ENCODE results near the gene CYLD. TPM values are rescaled to one million over a fixed set of nuclear protein-coding genes. Genes with fewer than 3 reads are reported as not detected.

Gene CYLD
- total RNA-seq, 1 experiment from 2014 or later = 5.0 TPM

DNA sequence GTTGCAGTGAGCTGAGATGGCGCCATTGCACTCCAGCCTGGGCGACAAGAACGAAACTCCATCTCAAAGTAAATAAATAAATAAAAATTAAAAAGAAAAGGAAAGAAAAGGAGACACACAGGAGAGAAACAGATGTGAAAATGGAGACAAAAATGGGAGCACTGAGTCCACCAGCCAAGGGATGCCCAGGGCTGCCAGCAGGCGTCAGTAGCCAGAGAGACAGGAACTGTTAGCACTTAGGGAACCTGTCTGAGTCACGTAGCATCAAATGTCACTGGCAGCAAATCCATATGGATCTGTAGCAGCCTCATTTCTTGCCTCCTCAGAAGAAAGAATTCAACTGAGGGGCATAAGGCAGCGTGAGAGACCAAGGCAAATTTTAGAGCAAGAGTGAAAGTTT lies 79.7 kb downstream of the CYLD start:
- H3K27me3 ChIP-seq (ENCODE audit: control insufficient read depth, insufficient read depth, low read length) = no peaks in the 10 kb centered on the region
- no peak for DNase-seq
- no peak overlapping the region for H3K4me3 ChIP-seq (ENCODE audit: insufficient read depth, low read depth, low read length)
- no peaks in the 10 kb centered on the region for H3K36me3 ChIP-seq (replicated peaks; ENCODE audit: control insufficient read depth, insufficient read depth, low read length)

DNA sequence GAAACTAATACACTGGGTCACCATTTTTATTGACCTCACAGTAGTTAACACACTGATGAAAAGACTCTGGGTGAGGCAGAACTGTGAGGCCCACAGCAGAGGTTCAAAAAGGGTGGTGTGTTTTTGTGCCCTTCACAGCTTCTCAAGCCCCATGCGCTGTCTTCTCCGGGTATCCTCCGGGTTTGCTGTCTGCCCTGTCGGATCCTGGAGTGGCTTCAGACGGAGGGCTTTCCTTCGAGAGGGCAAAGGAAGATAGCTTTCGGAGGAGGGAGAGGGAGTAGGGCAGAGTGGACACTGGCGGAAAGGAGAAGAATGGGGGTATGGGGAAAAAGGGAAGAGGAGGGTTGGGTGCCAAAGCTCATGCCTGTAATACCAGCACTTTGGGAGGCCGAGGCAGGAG lies 80.8 kb downstream of the CYLD start:
- Histone ChIP-seq H3K4me3 (ENCODE audit: insufficient read depth, low read depth, low read length) (no peak overlapping the region), H3K27me3 (ENCODE audit: control insufficient read depth, insufficient read depth, low read length) (no peaks in the 10 kb centered on the region), H3K36me3 (replicated peaks; ENCODE audit: control insufficient read depth, insufficient read depth, low read length) (no peaks in the 10 kb centered on the region)
- DNase-seq = no peak

DNA sequence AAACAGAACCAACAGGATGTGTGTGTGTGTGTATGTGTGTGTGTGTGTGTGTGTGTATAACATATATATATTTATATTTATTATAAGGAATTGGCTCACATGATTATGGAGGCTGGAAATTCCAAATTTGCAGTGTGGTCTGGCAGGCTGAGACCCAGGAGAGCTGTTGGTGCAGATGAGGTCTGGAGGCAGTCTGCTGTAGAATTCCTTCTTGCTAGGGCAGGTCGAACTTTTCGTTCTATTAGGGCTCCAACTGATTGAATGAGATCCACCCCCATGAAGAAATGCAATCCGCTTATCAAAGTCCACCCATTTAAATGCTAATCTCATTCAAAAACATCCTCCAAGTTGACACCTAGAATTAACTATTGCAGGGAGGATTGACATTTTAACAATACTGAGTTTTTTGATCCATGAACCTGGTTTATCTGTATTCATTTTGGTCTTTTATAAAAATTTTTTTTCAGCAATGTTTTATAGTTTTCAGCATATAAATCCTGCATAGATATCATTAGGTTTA lies 85.0 kb downstream of the CYLD start:
- no peaks in the 10 kb centered on the region for H3K36me3 ChIP-seq (replicated peaks; ENCODE audit: control insufficient read depth, insufficient read depth, low read length)
- H3K27me3 ChIP-seq (ENCODE audit: control insufficient read depth, insufficient read depth, low read length) = no peaks in the 10 kb centered on the region
- no peak overlapping the region for H3K4me3 ChIP-seq (ENCODE audit: insufficient read depth, low read depth, low read length)
- no peak for DNase-seq

DNA sequence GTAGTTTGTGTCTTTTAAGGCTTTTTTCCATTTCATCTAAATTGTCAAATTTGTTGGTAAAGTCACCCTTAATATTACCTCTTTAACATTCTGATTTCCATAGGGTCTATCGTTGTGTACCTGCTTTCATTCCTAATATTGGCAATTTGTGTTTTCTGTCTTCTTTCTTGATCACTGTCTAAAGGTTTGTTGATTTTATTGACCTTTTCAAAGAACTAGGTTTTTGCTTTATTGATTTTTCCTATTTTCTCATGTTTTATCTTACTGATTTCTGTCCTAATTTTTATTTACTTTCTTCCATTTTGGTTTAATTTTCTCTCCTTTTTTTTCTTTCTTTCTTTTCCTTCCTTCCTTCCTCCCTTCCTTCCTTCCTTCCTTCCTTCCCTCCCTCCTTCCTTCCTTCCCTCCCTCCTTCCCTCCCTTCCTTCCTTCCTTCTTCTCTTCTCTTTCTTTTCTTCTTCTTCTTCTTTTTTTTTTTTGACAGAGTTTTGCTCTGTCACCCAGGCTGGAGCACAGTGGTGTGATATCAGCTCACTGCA lies 86.3 kb downstream of the CYLD start:
- H3K27me3 ChIP-seq (ENCODE audit: control insufficient read depth, insufficient read depth, low read length) = no peaks in the 10 kb centered on the region

DNA sequence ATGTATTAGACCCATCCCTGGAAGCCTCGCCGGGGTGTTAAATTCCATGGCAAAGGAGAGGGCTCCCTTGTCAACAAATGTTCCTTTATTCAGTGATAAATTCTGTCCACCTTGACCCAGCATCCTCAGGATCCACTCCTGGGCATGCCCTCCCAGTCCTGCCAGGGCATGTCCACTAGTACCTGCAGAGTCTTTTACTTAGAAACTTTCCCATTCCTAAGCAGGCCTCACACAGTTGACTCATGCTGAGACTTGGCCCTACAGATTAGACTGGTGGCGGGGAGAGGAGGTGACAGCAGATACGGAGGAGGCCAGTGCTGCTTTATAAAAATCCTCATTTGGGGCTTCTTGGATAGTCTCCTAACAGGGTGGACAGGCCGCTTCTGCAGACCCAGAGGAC lies 88.8 kb downstream of the CYLD start:
- no peak for DNase-seq
- Histone ChIP-seq H3K27me3 (ENCODE audit: control insufficient read depth, insufficient read depth, low read length) (no peaks in the 10 kb centered on the region), H3K36me3 (replicated peaks; ENCODE audit: control insufficient read depth, insufficient read depth, low read length) (no peaks in the 10 kb centered on the region), H3K4me3 (ENCODE audit: insufficient read depth, low read depth, low read length) (no peak overlapping the region)

More for the DNA sequence above, 86.3 kb downstream of the CYLD start:
- no peak for DNase-seq
- Histone ChIP-seq H3K4me3 (ENCODE audit: insufficient read depth, low read depth, low read length) (no peak overlapping the region), H3K36me3 (replicated peaks; ENCODE audit: control insufficient read depth, insufficient read depth, low read length) (no peaks in the 10 kb centered on the region)

DNA sequence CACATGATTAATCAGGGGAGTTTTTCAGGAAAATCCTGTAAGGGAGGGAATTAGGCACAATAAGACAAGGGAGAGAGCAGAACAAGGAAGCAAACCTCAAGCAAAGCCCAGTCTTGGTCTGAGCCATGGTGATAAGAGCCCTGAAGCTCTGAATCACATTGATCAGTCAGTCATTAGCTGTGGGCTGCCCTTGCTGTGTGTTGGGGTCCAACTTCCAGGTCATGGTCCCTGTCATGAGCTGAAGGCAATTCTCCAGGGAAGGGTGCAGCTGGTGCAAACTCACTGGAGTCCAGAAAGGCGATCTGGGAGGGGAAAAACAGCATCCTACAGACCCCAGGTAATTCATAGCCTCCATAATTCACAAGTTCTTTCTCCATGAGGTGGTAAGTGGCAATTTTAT lies 89.9 kb downstream of the CYLD start:
- H3K36me3 ChIP-seq (replicated peaks; ENCODE audit: control insufficient read depth, insufficient read depth, low read length) = no peaks in the 10 kb centered on the region
- H3K27me3 ChIP-seq (ENCODE audit: control insufficient read depth, insufficient read depth, low read length) = no peaks in the 10 kb centered on the region
- no peak for DNase-seq
- no peak overlapping the region for H3K4me3 ChIP-seq (ENCODE audit: insufficient read depth, low read depth, low read length)

DNA sequence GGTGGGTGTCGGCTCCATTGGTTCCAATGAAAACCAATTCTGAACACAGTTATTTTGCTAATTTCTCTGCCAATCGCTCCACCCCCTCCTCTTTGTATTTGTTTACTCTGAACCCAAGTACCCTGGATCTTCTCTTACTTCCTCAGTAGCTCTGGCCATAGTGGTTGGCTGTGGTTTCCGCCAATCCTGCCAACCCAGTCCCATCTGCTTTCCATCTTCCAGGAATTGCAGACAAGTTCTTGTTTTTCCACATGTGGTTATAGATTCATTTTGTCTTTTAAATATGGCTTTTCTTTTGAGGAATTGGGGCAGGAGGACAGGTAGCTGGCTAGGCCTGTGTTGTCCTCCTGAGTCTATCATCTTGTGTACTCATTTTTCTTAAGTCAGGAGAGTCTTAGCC lies 92.0 kb downstream of the CYLD start:
- no peaks in the 10 kb centered on the region for H3K36me3 ChIP-seq (replicated peaks; ENCODE audit: control insufficient read depth, insufficient read depth, low read length)
- DNase-seq = no peak
- no peak overlapping the region for H3K4me3 ChIP-seq (ENCODE audit: insufficient read depth, low read depth, low read length)
- H3K27me3 ChIP-seq (ENCODE audit: control insufficient read depth, insufficient read depth, low read length) = no peaks in the 10 kb centered on the region

DNA sequence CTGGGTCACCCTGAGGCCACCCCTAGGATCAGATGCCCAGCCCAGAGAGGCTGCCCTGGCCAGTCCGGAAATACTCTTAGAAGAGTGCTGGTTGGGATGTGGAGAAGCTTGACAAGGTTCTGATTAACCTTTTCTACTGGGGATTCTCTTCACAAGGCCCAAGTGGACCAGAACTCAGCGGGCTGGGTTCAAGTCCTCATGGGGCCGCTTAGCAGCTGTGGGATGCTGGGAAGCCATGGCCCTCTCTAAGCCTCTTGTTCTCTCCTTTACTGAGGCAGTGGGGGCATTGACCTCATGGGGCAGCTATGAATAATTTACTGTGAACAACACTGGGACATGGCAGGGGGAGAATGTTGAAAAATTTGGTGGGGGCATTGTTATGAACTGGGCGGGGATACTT lies 92.8 kb downstream of the CYLD start:
- no peak for DNase-seq
- no peak overlapping the region for H3K4me3 ChIP-seq (ENCODE audit: insufficient read depth, low read depth, low read length)
- no peaks in the 10 kb centered on the region for H3K36me3 ChIP-seq (replicated peaks; ENCODE audit: control insufficient read depth, insufficient read depth, low read length)
- H3K27me3 ChIP-seq (ENCODE audit: control insufficient read depth, insufficient read depth, low read length) = no peaks in the 10 kb centered on the region

DNA sequence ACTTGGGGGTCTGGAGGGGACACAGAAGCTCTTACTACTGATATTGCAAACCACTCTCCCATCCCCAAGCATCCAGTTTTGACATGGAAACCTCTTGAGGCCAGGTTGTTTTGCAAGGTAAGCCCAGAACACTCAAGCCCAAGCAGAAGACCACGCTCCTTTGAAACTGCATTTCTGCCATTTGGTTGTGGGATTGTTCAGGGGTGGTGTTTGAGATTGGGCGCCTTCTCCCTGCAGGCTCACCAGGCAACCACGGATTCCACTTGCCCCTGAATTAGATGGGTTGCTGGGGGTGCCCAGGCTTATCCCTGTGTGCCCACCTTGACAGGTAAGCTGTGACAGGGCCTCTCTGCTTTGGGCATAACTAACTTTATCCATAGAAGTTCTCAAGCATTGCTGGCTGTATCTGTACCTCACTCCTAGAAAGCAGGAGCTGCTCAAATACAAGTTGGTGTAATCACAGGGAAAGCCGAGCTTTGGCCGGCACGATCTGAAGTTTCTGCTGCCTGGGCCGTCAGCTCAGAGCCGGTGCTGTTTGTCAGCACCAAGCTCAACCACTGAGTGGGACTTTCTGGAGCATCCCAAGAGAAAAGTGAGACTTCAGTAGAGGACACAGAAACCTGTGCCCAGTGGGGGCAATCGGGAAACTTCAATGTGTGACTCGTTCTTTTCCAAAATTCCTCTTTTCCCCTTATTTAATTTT lies 93.6 kb downstream of the CYLD start:
- Histone ChIP-seq H3K36me3 (replicated peaks; ENCODE audit: control insufficient read depth, insufficient read depth, low read length) (no peaks in the 10 kb centered on the region), H3K27me3 (ENCODE audit: control insufficient read depth, insufficient read depth, low read length) (no peaks in the 10 kb centered on the region), H3K4me3 (ENCODE audit: insufficient read depth, low read depth, low read length) (no peak overlapping the region)
- DNase-seq = no peak

DNA sequence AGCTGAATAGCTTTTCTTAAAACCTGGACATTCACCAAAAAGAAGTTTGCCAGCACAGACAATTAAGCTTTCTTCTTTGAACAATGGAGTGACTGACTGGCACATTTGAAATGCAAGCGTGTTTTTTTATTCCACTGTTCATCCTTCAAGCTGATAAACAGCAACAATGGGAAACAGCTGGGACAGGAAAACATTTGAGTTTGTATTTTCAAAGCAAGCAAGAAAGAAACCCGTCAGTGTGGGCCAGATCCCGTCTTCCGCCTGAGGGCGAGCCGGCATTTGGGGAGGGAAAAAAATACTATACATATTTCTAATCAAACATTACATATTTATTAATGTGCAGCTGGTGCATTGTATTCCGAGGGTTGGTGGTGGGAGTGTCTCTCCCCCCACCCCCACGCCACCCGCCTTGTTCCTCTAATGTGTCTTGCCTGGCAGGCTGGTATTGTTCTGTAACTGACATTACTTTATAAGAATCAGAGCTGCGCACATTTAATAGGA lies 94.3 kb downstream of the CYLD start:
- Histone ChIP-seq H3K4me3 (ENCODE audit: insufficient read depth, low read depth, low read length) (no peak overlapping the region), H3K36me3 (replicated peaks; ENCODE audit: control insufficient read depth, insufficient read depth, low read length) (no peaks in the 10 kb centered on the region), H3K27me3 (ENCODE audit: control insufficient read depth, insufficient read depth, low read length) (no peaks in the 10 kb centered on the region)
- DNase-seq = no peak

DNA sequence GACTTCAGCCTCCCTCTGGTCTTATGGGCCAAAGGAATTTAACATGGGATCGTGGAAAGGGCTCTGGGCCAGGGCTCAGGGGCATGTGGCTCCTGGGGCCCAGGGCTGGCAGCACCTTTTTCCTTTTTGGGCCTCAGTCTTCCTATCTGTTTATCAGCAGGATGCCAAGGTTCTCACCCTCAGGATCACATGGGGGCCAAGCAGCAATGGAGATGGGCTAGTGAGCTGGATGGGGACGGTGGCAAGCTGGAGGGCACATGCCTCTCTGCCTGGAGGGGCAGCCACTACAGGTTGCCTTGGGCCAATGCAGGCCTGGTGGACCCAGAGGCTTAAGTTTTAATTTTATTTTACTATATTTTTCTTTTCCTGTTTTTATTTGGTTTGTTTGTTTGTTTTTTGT lies 95.4 kb downstream of the CYLD start:
- DNase-seq = no peak
- Histone ChIP-seq H3K27me3 (ENCODE audit: control insufficient read depth, insufficient read depth, low read length) (no peaks in the 10 kb centered on the region; the same call in 1 of the 2 replicates), H3K4me3 (ENCODE audit: insufficient read depth, low read depth, low read length) (no peak overlapping the region), H3K36me3 (replicated peaks; ENCODE audit: control insufficient read depth, insufficient read depth, low read length) (no peaks in the 10 kb centered on the region)

DNA sequence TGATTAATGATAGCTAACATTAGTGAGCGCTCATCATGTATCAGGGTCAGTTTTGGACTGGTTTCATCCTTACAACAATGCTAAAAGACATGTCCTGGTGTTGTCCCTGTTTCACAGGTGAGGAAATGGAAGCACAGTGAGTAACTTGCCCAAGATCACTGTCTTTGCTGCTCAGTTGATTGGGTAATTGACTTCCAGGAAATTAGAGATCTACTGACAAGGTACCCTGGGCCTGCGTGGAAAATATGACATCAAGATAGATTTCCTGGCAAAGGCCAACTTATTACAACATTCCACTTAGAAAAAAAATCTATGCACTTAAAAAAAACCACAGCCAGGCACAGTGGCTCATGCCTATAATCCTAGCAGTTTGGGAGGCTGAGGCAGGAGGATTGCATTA lies 96.3 kb downstream of the CYLD start:
- Histone ChIP-seq H3K4me3 (ENCODE audit: insufficient read depth, low read depth, low read length) (no peak overlapping the region), H3K36me3 (replicated peaks; ENCODE audit: control insufficient read depth, insufficient read depth, low read length) (no peaks in the 10 kb centered on the region), H3K27me3 (ENCODE audit: control insufficient read depth, insufficient read depth, low read length) (no peaks in the 10 kb centered on the region; the same call in 1 of the 2 replicates)
- DNase-seq = no peak

DNA sequence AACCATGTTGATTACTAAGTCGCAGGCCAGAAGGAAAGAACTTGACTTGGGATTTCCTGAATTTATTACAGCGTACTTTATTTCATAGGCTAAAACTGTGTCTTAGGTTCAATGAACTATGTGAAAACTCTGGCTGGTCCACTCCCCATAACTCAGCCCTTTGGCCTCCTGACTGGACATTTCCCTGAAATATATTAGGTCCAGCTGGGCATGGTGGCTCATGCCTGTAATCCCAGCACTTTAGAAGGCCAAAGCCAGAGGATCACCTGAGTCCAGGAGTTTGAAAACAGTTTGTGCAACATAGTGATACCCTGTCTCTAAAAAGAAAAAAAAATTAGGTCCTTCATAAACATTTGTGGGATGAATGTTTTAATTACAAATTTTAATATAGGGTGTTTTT lies 97.0 kb downstream of the CYLD start:
- no peaks in the 10 kb centered on the region for H3K36me3 ChIP-seq (replicated peaks; ENCODE audit: control insufficient read depth, insufficient read depth, low read length)
- no peaks in the 10 kb centered on the region; the same call in 1 of the 2 replicates for H3K27me3 ChIP-seq (ENCODE audit: control insufficient read depth, insufficient read depth, low read length)
- H3K4me3 ChIP-seq (ENCODE audit: insufficient read depth, low read depth, low read length) = no peak overlapping the region
- no peak for DNase-seq

DNA sequence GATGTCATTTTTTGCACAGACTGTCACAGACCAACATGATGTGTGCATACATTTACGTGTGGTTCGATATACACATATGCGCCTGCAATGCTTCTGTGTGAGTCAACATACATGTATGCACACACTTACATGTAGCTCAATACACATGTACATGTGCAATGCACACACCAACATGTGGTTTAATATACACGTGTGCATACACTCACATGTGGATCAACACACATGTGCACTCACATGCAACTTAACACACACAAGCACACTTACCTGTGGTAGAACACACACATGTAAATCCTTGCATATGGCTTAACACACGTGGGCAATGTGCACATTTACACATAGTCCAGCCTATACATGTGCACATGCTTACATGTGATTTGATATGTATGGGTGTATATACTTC lies 97.5 kb downstream of the CYLD start:
- no peak overlapping the region for H3K4me3 ChIP-seq (ENCODE audit: insufficient read depth, low read depth, low read length)
- H3K27me3 ChIP-seq (ENCODE audit: control insufficient read depth, insufficient read depth, low read length) = no peaks in the 10 kb centered on the region; the same call in 1 of the 2 replicates
- H3K36me3 ChIP-seq (replicated peaks; ENCODE audit: control insufficient read depth, insufficient read depth, low read length) = no peaks in the 10 kb centered on the region
- DNase-seq = no peak

DNA sequence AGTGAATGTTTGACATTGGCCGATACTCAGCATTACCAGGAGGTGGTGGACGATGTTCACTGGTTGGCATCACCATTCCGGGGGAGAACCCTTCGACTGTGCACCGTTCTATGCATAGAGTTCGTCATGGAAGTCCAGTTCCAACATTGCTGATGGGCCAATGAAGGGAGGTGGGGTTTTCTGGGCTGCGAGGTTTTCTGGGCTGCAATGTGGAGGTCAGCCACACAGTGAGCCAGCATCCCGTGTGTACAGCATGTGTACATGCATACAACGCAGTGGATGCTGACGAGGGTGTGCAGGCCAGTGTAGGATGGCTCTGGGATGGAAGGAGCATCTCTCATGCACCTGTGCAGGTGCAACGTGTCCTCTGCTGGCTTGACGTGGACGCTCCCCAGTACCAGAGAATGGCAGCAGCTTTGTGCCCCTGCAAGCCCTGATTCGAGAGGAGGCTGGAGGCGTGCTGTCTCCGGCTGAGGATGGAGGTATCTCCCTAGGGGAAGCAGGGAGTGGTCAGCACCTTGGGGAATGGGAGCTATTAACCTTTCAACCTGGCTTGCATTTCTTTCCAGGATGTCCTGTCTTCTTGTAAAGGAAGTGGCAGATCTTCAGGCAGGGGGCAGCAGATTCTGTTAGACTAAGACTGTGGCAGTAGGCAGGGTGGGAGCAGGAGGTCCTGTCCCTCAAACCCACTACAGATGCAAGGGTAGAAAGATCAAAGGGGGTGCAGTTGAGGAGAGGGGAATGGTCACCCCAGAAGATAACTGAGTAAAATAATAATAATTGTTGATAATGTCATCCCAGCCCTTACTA lies 98.2 kb downstream of the CYLD start:
- no peaks in the 10 kb centered on the region for H3K36me3 ChIP-seq (replicated peaks; ENCODE audit: control insufficient read depth, insufficient read depth, low read length)
- peak; percentile 60 for DNase-seq
- no peak overlapping the region for H3K4me3 ChIP-seq (ENCODE audit: insufficient read depth, low read depth, low read length)
- no peaks in the 10 kb centered on the region; the same call in 1 of the 2 replicates for H3K27me3 ChIP-seq (ENCODE audit: control insufficient read depth, insufficient read depth, low read length)

Data from H7 (cell line).